Midbrain (tissue), 1 donor: ENCODE measurements around the gene GPC6.

Source experiments
- DNase-seq: peaks from one replicate; lab custom pipeline; 2025; lab: John Stamatoyannopoulos, UW

Gene GPC6

DNA sequence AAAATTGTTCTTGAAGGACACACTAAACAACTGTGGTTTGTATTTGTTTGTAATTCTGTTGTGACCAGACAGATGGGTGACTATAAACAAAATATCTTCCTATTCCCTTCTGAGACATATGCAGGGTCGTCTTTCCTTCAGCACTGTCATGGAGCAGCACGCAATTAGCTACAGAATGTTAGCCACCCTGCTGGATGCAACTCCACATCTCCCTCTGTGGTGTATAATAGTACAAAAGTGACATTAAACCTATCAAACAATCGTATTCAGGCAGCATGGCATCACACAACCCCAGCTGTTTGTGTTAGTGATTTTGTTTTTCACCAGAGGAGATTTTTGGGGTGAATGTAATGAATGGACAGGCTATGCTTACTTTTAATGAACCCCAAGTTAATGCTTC, 146.2 kb downstream of the GPC6 start:
- DNase-seq = no peak

DNA sequence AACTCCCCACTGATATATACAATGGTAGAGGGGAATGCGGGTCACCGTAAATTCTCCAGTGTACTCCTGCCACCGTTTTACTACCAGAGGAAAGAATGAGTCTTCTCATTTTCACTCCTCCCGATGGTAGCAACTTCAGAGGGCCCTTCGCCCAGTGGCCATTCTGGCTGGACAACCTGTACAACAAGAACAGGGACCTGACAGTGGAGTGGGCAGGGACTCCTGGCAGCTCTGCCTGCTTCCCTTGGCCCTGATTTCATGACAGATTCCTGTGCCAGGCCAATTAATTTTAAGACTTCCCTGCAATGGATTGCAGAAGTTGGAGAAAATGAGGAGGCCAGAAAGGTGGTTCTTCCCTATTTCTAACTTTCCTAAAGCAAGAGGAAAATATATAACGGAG, 148.9 kb downstream of the GPC6 start:
- no peak for DNase-seq

DNA sequence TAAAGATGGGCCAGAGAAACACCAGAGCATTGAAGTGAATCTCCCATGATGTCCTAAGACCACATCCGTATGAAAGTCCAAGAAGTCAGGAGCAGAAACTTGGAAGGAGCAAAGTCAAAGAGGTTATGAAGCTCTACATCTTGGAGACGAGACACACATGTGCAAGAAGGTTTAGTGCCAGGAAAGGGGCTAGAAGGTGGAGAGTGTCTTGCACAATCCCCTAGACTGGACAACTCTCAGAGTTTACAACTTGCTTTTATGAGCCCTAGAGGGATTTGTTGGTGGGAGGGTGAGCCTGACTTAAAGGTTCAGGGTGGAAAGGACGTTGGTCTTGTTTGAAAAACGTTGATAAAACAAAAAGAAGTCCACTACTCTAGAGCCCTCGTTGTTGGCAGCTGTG, 150.6 kb downstream of the GPC6 start:
- DNase-seq = no peak

DNA sequence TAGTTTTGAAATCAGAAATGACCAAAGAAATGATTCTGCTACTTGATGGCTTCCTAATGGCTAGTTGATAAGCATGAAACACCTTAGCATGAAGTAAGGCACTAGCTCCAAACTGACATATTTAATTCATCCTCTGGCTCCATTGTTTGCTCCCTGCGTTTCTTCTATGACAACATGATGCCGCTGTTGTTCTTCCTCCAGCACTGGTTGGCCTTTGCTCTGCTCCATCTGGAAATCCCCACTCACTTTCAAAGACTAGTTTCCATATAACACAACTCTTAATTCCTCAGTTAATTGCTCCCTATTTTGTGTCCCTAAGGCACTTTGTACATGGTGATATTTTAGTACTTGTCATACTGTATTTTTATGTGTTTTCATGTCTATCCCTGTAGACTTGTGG, 151.6 kb downstream of the GPC6 start:
- no peak for DNase-seq

DNA sequence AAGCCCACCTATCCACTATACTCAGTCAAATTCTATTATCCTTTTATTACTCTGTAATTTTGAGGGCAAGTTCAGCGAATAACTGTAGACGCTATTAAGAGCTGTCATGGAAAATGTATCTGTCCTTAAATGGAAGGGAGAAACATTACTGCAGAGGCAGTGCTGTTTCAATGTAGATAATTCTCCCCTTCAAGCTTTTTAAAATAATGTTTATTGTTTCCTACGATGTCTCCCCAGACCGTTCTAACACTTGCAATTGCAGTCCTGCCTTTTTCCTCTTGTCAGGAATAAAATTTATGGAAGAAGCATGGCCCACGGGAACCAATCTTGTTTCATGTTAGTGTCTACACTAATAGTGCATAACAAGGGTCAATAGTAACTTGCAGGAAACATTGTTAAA, 159.5 kb downstream of the GPC6 start:
- DNase-seq = no peak

DNA sequence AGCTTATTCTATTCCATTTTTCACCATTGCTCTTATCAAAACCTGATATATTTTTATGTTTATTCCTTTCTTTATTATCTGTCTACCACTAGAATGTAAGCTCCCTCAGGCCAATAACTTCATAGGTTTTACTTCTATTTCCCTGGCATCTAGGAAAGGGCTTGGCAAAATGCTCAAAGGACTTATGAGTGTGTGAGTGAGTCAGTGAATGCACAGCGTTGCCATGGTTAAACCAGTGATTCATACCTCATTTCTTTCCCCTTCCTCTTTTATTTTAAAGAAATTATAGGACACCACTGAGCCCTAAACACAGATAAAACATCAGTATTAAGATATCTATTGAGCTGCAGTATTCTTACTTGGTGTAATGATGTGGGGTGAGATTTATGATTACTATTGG, 162.1 kb downstream of the GPC6 start:
- no peak for DNase-seq

DNA sequence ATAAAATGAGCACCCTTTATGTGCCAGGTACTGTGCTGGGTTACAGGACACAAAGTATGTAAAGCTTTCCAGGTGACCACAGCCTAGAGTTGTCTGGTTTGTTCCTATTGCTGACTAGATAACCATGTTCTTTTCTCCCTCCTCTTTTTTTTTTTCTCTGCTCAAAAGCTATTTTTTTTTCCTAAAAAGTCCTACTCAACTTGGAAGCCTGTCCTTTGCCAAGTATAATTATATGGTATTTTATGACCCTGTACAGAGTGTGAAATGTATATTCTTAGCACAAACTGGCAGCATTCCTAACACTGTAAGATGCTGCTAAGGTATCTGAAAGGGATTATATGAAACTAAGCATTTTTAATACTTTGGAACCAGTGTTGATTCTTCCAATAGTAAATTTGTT, 171.0 kb downstream of the GPC6 start:
- DNase-seq = no peak

DNA sequence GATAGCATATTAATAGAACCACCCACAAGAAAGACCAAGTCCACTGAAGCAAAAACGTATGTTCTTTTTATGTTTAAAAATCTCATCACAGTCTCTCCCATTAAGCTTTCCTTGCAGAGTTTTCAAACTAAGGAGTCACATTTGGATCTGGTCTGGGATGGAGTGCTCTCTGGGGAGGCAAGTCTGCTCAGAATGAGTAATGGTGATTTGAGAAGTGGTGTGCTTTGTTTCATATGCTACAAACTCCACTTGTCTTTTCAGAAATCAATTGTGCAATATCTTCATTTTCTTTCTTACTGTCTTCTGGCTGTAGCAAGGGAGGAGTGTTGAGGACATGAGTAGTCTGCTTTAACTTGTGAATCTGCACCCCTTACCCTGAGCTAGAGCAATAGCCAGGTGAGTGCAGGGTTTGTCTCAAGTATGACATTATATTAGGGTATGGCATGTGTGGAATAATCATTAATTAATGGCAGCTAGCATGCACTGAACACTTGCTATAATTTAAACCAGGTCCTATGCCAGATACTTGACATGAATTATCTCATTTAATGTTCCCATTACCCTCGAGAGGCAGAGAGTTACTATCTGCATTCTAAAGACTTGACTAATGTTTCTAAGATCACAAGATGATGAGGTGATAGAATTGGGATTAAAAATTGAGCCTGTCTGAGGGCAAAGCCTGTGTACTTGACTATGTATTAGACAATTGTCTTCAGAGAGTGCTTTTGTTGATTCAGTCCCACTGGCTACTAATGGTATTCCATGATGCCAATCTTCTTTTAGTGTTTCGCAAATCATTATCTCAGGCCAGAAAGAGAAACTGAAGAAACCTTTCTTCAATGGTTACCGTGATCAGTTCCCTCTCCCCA, 171.8 kb downstream of the GPC6 start:
- no peak for DNase-seq

DNA sequence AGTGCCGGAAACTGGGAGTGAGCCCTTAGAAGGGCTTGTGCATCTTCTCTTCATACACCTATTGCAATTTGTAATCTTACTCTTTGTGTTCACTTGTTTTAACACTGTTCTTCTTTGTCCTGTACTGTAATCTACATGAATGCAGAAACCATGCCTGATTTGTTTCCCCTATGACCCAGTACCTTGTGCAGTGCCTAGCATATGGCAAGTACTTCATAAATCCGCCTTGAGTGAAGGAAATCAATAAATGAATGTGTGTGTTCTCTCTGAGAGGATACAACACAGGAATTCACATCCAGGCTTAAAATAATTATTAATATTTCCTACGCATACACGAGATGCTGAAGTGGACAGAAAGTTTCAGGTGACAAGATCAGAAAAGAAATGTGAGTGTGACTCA, 172.6 kb downstream of the GPC6 start:
- no peak for DNase-seq

DNA sequence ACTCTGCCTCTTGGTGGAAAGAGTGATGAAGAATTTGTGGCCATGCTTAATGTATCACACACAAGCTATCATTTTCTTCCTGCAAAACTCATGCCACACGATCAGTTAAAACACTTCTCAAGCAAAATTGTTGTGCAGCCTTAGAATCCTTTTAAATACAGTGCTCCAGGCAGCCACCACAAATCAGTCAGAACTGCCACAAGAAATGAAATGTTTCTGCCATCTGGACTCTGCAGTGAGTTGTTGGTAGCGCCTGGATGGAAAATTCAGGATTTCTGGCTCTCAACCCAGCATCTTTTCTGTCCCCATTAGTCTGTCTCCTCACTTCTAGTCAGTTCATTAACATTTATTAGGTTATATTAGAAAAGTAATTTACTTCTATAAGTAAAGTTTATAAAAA, 179.5 kb downstream of the GPC6 start:
- DNase-seq = no peak

DNA sequence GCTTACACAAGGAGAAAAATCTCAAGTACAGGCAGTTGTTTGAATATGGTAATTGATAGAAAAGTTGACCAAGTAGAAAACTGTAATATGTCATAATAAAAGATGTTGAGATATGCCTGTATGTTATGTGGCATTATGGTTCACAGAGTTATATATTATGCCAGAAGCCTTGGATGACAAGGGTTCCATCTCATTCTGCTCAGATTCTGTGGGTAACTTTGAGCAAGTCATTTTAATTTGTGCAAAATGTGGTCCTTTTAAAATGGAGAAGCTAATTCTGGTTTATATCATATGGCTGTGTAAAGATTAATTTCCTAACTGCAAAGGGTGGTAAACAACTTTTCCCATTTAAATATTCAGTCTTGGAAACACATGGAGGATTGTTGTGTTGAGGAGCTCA, 180.9 kb downstream of the GPC6 start:
- DNase-seq = no peak

DNA sequence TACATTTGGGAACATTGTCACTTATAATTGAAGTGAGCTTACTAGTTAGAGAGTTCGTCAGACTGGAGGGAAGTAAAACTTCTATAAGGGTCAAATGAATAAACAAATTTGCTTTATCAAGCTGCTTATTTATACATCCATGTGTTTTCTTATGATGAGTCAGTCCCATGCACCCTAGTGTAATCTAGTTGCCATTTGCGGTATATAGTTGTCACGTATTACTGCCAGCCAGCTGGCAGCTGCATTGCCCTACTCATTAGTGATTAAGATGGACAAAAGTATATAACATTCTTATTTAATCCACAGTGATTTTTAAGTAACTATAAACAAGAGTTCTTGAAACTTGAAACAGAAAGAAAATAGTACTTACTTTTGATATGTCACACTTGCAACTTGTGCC, 182.4 kb downstream of the GPC6 start:
- no peak for DNase-seq

DNA sequence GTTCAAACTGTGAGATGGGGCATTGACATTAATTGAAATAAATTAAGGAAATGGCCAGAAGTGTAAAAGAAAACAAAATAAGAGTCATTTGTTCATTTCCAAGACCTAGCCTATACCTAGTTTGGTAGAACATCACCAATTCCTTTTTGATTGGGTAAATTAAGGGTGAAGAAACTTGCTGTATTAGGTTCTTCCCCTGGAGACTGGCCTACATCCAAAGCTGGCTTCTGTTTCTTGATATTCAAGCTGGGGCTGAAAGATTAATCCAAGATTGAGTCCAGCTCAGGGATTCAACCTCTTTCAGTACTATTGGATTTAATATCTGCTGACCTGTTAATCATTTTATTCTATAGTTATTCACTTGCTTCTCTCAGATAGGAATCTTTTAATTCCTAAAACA, 183.2 kb downstream of the GPC6 start:
- DNase-seq = no peak

DNA sequence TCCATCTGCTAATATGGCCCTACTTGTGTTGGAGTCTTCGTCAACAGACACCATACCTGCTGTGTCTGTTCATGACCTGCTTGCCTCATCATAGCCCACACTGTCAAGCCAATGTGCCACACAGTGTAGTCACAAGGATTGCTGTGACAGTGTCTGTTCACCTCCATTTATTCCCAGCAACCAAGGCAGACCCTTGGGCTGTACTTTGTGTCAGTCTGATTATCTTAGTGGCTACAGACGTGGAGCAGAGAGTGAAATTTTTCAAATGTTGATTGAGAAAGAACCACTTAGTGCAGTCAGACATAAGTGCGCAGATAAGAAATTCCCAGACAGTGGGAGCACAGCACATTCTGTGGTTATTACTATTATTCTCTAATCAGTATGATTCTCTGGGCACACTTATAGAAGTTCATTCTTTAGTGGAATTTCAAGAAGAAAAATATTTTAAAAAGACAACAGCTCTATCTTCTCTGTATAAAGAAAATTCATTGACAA, 184.6 kb downstream of the GPC6 start:
- no peak for DNase-seq

DNA sequence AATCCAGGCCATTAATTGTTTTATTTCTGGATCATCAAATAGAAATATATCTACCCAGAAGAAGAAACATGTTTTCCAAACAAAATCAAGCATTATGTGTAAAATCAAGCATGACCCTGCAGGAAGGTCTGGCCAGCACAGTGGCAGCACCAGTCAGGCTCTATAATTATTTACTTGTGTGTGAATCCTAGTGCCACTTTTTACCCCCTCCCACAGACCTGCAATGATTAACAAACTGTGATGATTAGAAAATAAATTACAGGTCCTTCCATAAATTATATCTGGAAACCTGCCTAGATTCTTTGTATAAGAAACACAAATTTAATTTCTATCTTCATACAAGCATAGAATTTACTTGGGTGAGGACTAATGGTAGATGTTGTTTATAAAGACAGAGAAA, 186.1 kb downstream of the GPC6 start:
- DNase-seq = no peak

DNA sequence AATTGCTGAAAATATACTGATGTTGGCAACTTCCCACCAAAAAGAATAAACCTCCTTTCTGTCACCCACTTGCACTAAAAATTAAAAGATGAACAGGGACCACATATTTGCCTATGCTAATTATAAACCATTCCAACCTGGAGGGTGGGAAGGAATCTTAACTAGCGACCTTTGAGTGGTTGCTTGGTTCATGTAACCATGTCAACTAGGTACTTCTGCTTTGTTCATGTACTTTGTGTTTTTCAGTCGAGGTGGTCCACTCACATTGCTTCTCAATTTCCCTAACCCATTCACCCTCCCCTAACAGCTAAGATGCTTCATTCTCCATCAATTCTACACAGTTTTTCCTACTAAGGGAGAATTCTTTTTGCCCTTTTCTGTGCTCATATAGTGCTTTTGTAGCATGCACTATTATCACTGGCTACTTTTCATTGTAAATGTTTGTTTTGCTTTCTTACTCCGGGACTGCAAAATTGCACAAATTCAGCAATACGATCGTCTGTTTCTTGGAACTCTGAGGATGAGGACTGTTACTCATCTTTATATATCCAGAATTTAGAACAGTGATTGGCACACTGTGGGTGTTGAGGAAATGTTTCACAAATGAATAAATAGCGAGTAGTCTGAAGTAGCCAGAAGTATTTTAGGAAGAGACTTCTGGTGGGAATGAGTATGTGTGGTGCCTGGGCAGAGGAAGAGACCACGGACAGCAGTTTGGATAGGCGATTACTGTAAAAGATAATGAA, 187.5 kb downstream of the GPC6 start:
- DNase-seq = no peak

DNA sequence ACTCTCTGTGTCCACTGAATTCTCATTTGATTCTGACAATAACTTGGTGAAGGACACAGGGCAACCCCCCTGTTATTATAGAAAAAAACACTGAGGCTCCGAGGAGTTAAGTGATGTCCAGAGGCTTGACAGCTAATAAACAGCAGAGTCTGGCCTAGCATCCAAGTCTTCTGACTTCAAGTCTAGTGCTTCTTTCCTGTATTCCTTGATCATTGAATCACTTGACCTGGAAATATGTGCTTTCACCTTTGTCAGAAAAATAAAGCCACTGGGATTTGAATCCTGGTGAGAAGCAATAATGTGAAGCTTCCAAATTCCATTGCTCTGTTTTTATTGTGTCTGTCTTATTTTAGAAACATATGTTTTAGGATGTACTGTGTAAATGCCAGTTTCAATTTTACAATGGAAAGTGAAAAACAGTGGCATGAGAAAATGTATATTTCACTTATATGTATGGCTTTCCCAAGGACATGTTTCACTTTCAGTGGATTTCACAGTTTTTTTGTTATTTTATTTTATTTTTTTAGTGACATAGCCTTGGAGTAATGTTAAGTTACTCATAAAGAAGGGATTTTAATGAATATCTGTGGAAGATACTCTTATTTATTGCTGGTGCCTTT, 190.2 kb downstream of the GPC6 start:
- DNase-seq = no peak

DNA sequence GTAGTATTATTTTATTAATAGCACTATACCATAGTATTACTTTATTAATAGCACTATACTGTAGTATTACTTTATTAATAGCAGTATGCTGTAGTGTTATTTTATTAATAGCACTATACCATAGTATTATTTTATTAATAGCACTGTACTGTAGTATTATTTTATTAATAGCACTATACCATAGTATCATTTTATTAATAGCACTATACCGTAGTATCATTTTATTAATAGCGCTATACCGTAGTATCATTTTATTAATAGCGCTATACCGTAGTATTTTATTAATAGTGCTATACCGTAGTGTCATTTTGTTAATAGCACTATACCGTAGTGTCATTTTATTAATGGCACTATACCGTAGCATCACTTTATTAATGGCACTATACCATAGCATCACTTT, 191.8 kb downstream of the GPC6 start:
- DNase-seq = no peak

DNA sequence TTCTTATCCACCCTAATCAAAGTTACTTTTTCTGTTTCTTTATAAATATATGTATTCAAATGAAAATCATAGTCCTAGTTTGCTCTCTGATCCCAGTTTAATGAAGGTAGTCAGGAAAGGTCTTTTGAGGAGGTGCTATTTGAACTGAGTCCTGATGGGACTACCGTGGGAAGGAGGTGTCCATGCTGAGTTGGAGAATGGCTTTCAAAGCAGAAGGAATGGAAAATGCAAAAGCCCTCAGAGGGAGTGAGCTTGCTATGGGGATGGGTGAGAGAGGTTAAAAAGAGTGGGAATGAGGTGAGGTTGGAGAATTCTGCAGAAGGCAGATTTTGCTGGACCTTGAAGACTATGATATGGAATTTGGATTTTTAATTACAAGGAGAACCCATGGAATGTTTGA, 193.6 kb downstream of the GPC6 start:
- no peak for DNase-seq

DNA sequence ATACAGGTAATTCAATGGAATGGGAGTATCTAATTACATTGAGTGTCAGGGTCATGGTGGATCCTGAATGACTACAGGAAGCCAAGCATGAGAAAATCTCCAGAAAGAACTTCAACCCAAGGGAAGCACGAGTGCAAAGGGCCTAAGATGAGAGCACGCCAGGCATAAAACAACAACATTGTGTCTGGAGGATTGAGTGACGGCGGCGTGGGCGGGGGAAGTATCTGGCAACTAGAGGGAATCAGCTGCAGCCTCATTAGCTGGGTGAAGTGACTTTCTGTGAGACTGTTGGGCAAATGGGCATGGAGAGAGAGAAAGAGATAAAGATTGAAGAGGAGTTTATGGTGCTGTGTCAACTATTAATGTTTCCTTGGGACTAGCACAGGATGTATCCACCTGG, 194.3 kb downstream of the GPC6 start:
- no peak for DNase-seq

DNA sequence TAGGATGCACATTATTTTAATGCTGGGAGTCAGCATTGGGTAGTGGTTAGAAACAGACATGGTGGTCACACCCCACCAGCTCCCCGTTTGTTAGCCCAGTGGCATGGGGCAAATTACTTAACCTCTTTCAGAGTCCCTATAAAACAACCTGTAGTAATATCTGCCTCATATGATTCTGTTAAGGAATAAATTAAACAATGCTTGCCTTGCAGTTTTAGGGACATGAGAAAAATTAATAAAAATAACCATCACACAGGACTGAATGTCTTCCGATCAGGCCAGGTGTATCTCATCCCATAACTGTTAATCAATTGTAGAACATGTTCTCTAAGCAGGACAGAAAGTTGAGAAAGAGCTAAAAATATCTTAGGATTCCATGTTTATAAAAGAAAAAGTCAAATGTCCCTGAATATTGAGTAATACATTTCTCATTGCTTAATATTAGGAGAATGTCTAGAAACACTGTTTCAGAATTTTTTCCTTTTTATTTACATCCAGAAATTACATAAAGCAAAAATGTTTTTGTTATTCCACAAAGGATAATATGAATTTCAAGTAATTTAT, 196.5 kb downstream of the GPC6 start:
- no peak for DNase-seq

DNA sequence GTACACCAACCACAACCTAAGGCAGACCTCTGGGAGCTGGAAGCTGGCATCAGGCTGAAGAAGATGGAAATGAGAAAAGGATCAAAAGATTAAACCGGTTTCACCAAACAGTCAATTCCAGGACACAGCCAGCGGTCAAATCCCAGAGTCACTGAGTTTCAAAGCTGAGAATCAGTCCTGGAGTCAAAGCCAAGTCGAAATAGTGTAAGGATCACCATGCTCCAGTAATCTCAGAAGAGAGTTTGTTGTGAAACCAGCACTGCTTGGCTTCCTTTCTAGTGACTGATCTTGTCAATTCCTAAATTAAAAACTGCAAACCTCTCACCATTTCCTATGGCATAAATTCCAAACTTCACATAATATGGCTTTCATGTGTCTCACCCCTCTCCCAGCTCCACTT, 198.8 kb downstream of the GPC6 start:
- DNase-seq = no peak

DNA sequence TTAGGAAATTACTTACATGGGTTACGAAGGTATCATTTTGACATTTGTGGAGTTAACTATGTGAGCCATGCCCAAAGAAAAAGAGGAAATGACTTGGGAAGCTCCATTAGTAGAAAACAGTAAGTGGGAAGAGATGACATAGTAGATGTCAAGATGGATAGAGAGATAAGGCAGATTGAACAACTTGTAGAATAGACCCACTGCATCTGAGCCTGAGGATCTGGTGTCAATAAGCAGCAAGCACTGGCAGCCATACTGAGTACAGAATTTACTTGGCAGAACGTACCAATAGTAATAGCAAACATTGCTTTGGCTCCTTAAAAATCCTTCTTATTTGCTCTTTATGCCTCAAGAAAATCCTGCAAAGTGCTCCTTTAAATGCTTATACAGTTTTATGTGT, 203.8 kb downstream of the GPC6 start:
- DNase-seq = no peak
